ENCODE data around the gene RASGRP4.

RASGRP4 gene

DNA sequence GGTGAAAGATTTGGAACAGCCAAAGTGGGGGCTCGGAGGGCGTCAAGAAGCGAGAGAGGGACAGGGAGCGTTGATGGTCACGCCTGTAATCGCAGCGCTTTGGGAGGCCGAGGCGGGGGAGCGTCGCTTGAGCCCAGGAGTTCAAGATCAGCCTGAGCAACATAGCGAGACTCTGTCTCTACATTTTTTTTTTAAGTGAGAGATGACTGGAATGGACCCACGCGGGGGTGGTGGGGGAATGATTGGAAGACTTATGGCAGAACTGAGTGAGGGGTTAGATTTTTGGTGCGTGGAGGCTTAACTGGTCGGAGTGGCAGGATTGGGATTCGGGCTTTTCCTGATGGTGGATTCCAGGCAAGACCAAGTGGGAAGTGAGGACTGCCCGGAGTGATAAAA is 50.9 kb downstream of the RASGRP4 start:
- H3K27me3 ChIP-seq = no peaks in the 10 kb centered on the region
- peaks cover 0 to 25% (median 20%) of the 10 kb centered on the region in 4 donors for H3K4me1 ChIP-seq
- H3K4me3 ChIP-seq = peak overlapping the region; percentile 66 to 95
- no peaks in the 10 kb centered on the region for H3K9me3 ChIP-seq
- TF ChIP-seq, protein P1, sequence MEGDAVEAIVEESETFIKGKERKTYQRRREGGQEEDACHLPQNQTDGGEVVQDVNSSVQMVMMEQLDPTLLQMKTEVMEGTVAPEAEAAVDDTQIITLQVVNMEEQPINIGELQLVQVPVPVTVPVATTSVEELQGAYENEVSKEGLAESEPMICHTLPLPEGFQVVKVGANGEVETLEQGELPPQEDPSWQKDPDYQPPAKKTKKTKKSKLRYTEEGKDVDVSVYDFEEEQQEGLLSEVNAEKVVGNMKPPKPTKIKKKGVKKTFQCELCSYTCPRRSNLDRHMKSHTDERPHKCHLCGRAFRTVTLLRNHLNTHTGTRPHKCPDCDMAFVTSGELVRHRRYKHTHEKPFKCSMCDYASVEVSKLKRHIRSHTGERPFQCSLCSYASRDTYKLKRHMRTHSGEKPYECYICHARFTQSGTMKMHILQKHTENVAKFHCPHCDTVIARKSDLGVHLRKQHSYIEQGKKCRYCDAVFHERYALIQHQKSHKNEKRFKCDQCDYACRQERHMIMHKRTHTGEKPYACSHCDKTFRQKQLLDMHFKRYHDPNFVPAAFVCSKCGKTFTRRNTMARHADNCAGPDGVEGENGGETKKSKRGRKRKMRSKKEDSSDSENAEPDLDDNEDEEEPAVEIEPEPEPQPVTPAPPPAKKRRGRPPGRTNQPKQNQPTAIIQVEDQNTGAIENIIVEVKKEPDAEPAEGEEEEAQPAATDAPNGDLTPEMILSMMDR (IDR thresholded peaks at IDR 0.05) = no peak
- intact Hi-C loops (cut with DNase I; ENCODE audit: low total_unique reads) = loop anchor here (2.0 kb wide), 1 partner anchor 142 kb away; no protein-coding TSS in a partner anchor
- no peak for DNase-seq
- H3K36me3 ChIP-seq = peaks cover 25 to 39% (median 31%) of the 10 kb centered on the region in 3 donors
- peak overlapping the region; percentile 82 to 91 for H3K27ac ChIP-seq

GRCh38 chr19:38374332-38375097 is 51.5 kb downstream of the RASGRP4 start, which contains the start of gene PSMD8:
TSS of gene PSMD8 (plus strand) at chr19:38374571. CDS start at chr19:38374602, 31 bp downstream.
- peak; percentile 99 to 100 for DNase-seq
- TF ChIP-seq, protein P1 (IDR thresholded peaks at IDR 0.05) = peak in 1 of 2 experiments; percentile 11
- Histone ChIP-seq H3K36me3 (peaks cover 19 to 33% (median 26%) of the 10 kb centered on the region in 3 donors), H3K4me3 (peak within 1 kb of the TSS; percentile 66 to 95), H3K27me3 (no peaks in the 10 kb centered on the region), H3K9me3 (no peaks in the 10 kb centered on the region), H3K27ac (peak within 1 kb of the TSS; percentile 82 to 91), H3K4me1 (peaks cover 0 to 25% (median 20%) of the 10 kb centered on the region in 4 donors)
- intact Hi-C loops (cut with DNase I; ENCODE audit: low total_unique reads) = loop anchor here (2.0 to 5.0 kb wide), 2 partner anchors 37 to 142 kb away; partner anchors contain the start of gene CATSPERG

GRCh38 chr19:38373907-38374331 is 52.1 kb downstream of the RASGRP4 start:
- no peak for DNase-seq
- no peaks in the 10 kb centered on the region for H3K27me3 ChIP-seq
- intact Hi-C loops (cut with DNase I; ENCODE audit: low total_unique reads) = loop anchor here (2.0 to 5.0 kb wide), 2 partner anchors 37 to 141 kb away; partner anchors contain the start of gene CATSPERG
- peaks cover 13 to 27% (median 21%) of the 10 kb centered on the region in 3 donors for H3K36me3 ChIP-seq
- H3K4me1 ChIP-seq = peaks cover 0 to 25% (median 20%) of the 10 kb centered on the region in 4 donors
- TF ChIP-seq, protein P1 (IDR thresholded peaks at IDR 0.05) = no peak
- H3K27ac ChIP-seq = peak overlapping the region; percentile 82 to 91
- no peaks in the 10 kb centered on the region for H3K9me3 ChIP-seq
- peak overlapping the region; percentile 66 to 95 for H3K4me3 ChIP-seq

DNA sequence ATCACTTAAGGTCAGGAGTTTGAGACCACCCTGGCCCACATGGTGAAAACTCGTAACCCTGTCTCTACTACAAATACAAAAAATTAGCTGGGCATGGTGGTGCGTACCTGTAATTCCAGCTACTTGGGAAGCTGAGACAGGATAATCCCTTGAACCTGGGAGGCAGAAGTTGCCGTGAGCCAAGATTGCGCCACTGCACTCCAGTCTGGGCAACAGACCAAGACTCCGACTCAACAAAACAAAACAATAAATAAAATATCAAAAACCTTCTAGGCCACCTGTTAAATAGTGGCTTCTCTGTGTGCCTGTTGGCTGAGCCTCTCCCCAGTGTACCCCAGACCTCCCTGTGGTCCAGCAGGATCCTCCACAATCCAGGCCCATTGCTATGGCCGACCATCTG is 54.9 kb downstream of the RASGRP4 start:
- Histone ChIP-seq H3K4me1 (peaks cover 0 to 15% (median 10%) of the 10 kb centered on the region in 4 donors), H3K27me3 (peaks cover 0 to 24% of the 10 kb centered on the region in 2 donors), H3K9me3 (no peaks in the 10 kb centered on the region), H3K36me3 (no peaks in the 10 kb centered on the region), H3K4me3 (no peak overlapping the region), H3K27ac (no peak overlapping the region)
- intact Hi-C loops (cut with DNase I; ENCODE audit: low total_unique reads) = loop anchor here (5.0 kb wide), 1 partner anchor 34 kb away; the partner anchor contains the start of gene CATSPERG
- TF ChIP-seq, protein P1 (IDR thresholded peaks at IDR 0.05) = no peak
- DNase-seq = no peak

DNA sequence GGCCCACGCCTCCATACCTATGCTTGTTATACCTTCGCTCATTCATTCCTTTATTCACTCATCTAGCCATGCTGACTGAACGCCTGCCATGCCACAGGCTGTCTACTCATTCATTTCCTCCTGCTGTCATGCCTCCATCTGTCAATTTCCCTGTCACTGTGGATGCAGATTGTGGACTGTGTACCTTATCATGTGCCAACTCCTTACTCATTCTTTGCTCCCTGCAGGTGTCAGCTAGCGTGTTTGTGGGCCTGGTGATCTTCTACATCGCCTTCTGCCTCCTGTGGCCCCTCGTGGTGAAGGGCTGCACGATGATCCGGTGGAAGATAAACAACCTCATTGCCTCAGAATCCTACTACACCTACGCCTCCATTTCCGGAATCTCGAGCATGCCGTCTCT is 55.7 kb downstream of the RASGRP4 start:
- intact Hi-C loops (cut with DNase I; ENCODE audit: low total_unique reads) = loop anchor here (5.0 kb wide), 1 partner anchor 33 kb away; the partner anchor contains the start of gene CATSPERG
- TF ChIP-seq, protein P1 (IDR thresholded peaks at IDR 0.05) = no peak
- DNase-seq = no peak
- Histone ChIP-seq H3K36me3 (no peaks in the 10 kb centered on the region), H3K9me3 (no peaks in the 10 kb centered on the region), H3K27me3 (peaks cover 0 to 30% of the 10 kb centered on the region in 2 donors), H3K27ac (no peak overlapping the region), H3K4me3 (no peak overlapping the region), H3K4me1 (peaks cover 0 to 7% (median 2%) of the 10 kb centered on the region in 4 donors)
